Fibroblast of villous mesenchyme (primary cell): ENCODE results near the gene PPP1R12C. TPM values are rescaled to one million over a fixed set of nuclear protein-coding genes. Genes with fewer than 3 reads are reported as not detected.
A peak's percentile ranks its signal among the peaks of the same experiment; 100 is the strongest.

Experiments
- DNase-seq: peaks from one replicate; pipeline ENCODE4 v3.0.0-alpha.2; 2010; ENCODE audit warnings: low read depth
- H3K4me3 ChIP-seq: 2 replicates; pipeline ENCODE4 v1.5.1; 2011; ENCODE audit warnings: low read depth, mild to moderate bottlenecking, low read length
- CTCF ChIP-seq: IDR thresholded peaks from 2 replicates; pipeline ENCODE4 v1.5.1; 2012; ENCODE audit warnings: low read depth, mild to moderate bottlenecking, low read length; ENCODE audit not compliant: insufficient read depth
- total RNA-seq: library from RNA; depleted of rRNA; stranded (reverse); fragments of >200 nt; gene quantifications from 2 replicates; pipeline ENCODE4 v1.2.3, GENCODE V29; 2012

The PPP1R12C gene
- total RNA-seq, 1 donor, result 49.7 TPM

- H3K4me3 ChIP-seq, result peak overlapping the region; percentile 82
- no peak for TF ChIP-seq CTCF
- DNase-seq, result peak; percentile 34
These were observed 1.9 kb downstream of the PPP1R12C start for GRCh38 chr19:55115446-55116065.

- TF ChIP-seq CTCF, result no peak
- no peak overlapping the region for H3K4me3 ChIP-seq
- DNase-seq, result no peak
These were observed 2.8 kb downstream of the PPP1R12C start for GRCh38 chr19:55114566-55115145.

- no peak for TF ChIP-seq CTCF
- no peak overlapping the region for H3K4me3 ChIP-seq
- peak; percentile 95 for DNase-seq
These were observed 3.8 kb downstream of the PPP1R12C start for GRCh38 chr19:55113570-55114039.

GRCh38 chr19:55112777-55113569, 4.5 kb downstream of the PPP1R12C start:
- DNase-seq, result peak; percentile 16
- H3K4me3 ChIP-seq, result no peak overlapping the region
- no peak for TF ChIP-seq CTCF

- no peak overlapping the region for H3K4me3 ChIP-seq
- no peak for DNase-seq
- no peak for TF ChIP-seq CTCF
These were observed 5.1 kb downstream of the PPP1R12C start for GRCh38 chr19:55112246-55112776.

GRCh38 chr19:55111238-55111831, 6.1 kb downstream of the PPP1R12C start:
- H3K4me3 ChIP-seq, result no peak overlapping the region
- DNase-seq, result peak; percentile 17
- TF ChIP-seq CTCF, result no peak
